Measurements from ENCODE around the gene DAO. TPM values are rescaled to one million over a fixed set of nuclear protein-coding genes. Genes with fewer than 3 reads are reported as not detected.

DAO gene
- total RNA-seq, 2 experiments from 2014 or later, result not detected

- Mint-ChIP-seq H3K4me3 (no peak overlapping the region), H3K36me3 (no peaks in the 10 kb centered on the region), H3K27ac (no peak overlapping the region), H3K4me1 (peaks cover 3% of the 10 kb centered on the region), H3K27me3 (peaks cover 18% of the 10 kb centered on the region), H3K9me3 (peaks cover 4% of the 10 kb centered on the region)
- POLR2A ChIA-PET, result no interaction called here
- DNase-seq (no peak), ATAC-seq (ENCODE audit: low read depth) (no peak)
Measured at GRCh38 chr12:108896817-108897216, 16.9 kb downstream of the DAO start.

GRCh38 chr12:108899145-108899544 is 19.3 kb downstream of the DAO start:
- ATAC-seq (ENCODE audit: low read depth), result no peak
- Mint-ChIP-seq H3K27me3 (peaks cover 19% of the 10 kb centered on the region), H3K4me1 (peaks cover 3% of the 10 kb centered on the region), H3K9me3 (peaks cover 4% of the 10 kb centered on the region), H3K36me3 (no peaks in the 10 kb centered on the region), H3K27ac (no peak overlapping the region), H3K4me3 (no peak overlapping the region)
- no peak for DNase-seq
- POLR2A ChIA-PET, result no interaction called here

GRCh38 chr12:108905725-108906124 is 25.8 kb downstream of the DAO start:
- Mint-ChIP-seq H3K27ac (no peak overlapping the region), H3K4me1 (no peaks in the 10 kb centered on the region), H3K4me3 (no peak overlapping the region), H3K9me3 (no peaks in the 10 kb centered on the region), H3K27me3 (peaks cover 29% of the 10 kb centered on the region), H3K36me3 (no peaks in the 10 kb centered on the region)
- no peak for ATAC-seq (ENCODE audit: low read depth)
- DNase-seq, result no peak
- POLR2A ChIA-PET, result no interaction called here

- Mint-ChIP-seq H3K27me3 (peaks cover 29% of the 10 kb centered on the region), H3K4me3 (no peak overlapping the region), H3K9me3 (no peaks in the 10 kb centered on the region), H3K36me3 (no peaks in the 10 kb centered on the region), H3K27ac (no peak overlapping the region), H3K4me1 (no peaks in the 10 kb centered on the region)
- POLR2A ChIA-PET, result no interaction called here
- no peak for DNase-seq
- no peak for ATAC-seq (ENCODE audit: low read depth)
Measured at GRCh38 chr12:108906971-108907370, 27.1 kb downstream of the DAO start.

- Mint-ChIP-seq H3K36me3 (no peaks in the 10 kb centered on the region), H3K4me1 (no peaks in the 10 kb centered on the region), H3K27me3 (peaks cover 31% of the 10 kb centered on the region), H3K27ac (no peak overlapping the region), H3K9me3 (no peaks in the 10 kb centered on the region), H3K4me3 (no peak overlapping the region)
- DNase-seq, result no peak
- POLR2A ChIA-PET, result no interaction called here
- ATAC-seq (ENCODE audit: low read depth), result no peak
Measured at GRCh38 chr12:108907839-108908351, 28.0 kb downstream of the DAO start.

- no peaks in the 10 kb centered on the region for H3K9me3 Mint-ChIP-seq
- POLR2A ChIA-PET, result no interaction called here
Measured at GRCh38 chr12:108910336-108910735, 30.4 kb downstream of the DAO start.

GRCh38 chr12:108911915-108912314 is 32.0 kb downstream of the DAO start:
- ATAC-seq (ENCODE audit: low read depth) (no peak), DNase-seq (no peak)
- POLR2A ChIA-PET, result no interaction called here
- no peak overlapping the region for H3K4me3 Mint-ChIP-seq
- peaks cover 11% of the 10 kb centered on the region for H3K27me3 Mint-ChIP-seq
- H3K9me3 Mint-ChIP-seq, result no peaks in the 10 kb centered on the region
- no peaks in the 10 kb centered on the region for H3K4me1 Mint-ChIP-seq
- no peaks in the 10 kb centered on the region for H3K36me3 Mint-ChIP-seq
- no peak overlapping the region for H3K27ac Mint-ChIP-seq

More at GRCh38 chr12:108910336-108910735, 30.4 kb downstream of the DAO start:
- Mint-ChIP-seq H3K4me3 (no peak overlapping the region), H3K36me3 (no peaks in the 10 kb centered on the region), H3K4me1 (no peaks in the 10 kb centered on the region), H3K27me3 (peaks cover 22% of the 10 kb centered on the region), H3K27ac (no peak overlapping the region)
- DNase-seq (no peak), ATAC-seq (ENCODE audit: low read depth) (no peak)

GRCh38 chr12:108912361-108912760 is 32.5 kb downstream of the DAO start:
- POLR2A ChIA-PET, result no interaction called here
- no peaks in the 10 kb centered on the region for H3K9me3 Mint-ChIP-seq
- no peaks in the 10 kb centered on the region for H3K36me3 Mint-ChIP-seq
- H3K27ac Mint-ChIP-seq, result no peak overlapping the region
- no peak for ATAC-seq (ENCODE audit: low read depth)
- DNase-seq, result no peak
- peaks cover 8% of the 10 kb centered on the region for H3K27me3 Mint-ChIP-seq
- H3K4me3 Mint-ChIP-seq, result no peak overlapping the region
- H3K4me1 Mint-ChIP-seq, result no peaks in the 10 kb centered on the region

GRCh38 chr12:108914121-108914531 is 34.2 kb downstream of the DAO start:
- Mint-ChIP-seq H3K9me3 (no peaks in the 10 kb centered on the region), H3K4me3 (no peak overlapping the region), H3K27me3 (peaks cover 4% of the 10 kb centered on the region), H3K27ac (no peak overlapping the region), H3K36me3 (no peaks in the 10 kb centered on the region), H3K4me1 (no peaks in the 10 kb centered on the region)
- POLR2A ChIA-PET, result no interaction called here
- DNase-seq (no peak), ATAC-seq (ENCODE audit: low read depth) (no peak)

- DNase-seq (no peak), ATAC-seq (ENCODE audit: low read depth) (no peak)
- Mint-ChIP-seq H3K4me1 (no peaks in the 10 kb centered on the region), H3K27me3 (peaks cover 6% of the 10 kb centered on the region), H3K9me3 (peaks cover 5% of the 10 kb centered on the region), H3K4me3 (no peak overlapping the region), H3K36me3 (no peaks in the 10 kb centered on the region), H3K27ac (no peak overlapping the region)
- POLR2A ChIA-PET, result interaction anchor here (0.8 kb wide), 1 partner anchor 24 kb away, joined by 4 read pairs; no protein-coding TSS in a partner anchor
Measured at GRCh38 chr12:108915632-108916133, 35.8 kb downstream of the DAO start.

- POLR2A ChIA-PET, result no interaction called here
- ATAC-seq (ENCODE audit: low read depth) (no peak), DNase-seq (no peak)
- Mint-ChIP-seq H3K27ac (no peak overlapping the region), H3K4me1 (no peaks in the 10 kb centered on the region), H3K27me3 (peaks cover 8% of the 10 kb centered on the region), H3K4me3 (no peak overlapping the region), H3K9me3 (peaks cover 6% of the 10 kb centered on the region), H3K36me3 (no peaks in the 10 kb centered on the region)
Measured at GRCh38 chr12:108916336-108916735, 36.4 kb downstream of the DAO start.

GRCh38 chr12:108918206-108918605 is 38.3 kb downstream of the DAO start:
- ATAC-seq (ENCODE audit: low read depth) (no peak), DNase-seq (no peak)
- Mint-ChIP-seq H3K27ac (no peak overlapping the region), H3K36me3 (no peaks in the 10 kb centered on the region), H3K27me3 (peaks cover 6% of the 10 kb centered on the region), H3K4me1 (no peaks in the 10 kb centered on the region), H3K4me3 (no peak overlapping the region), H3K9me3 (peaks cover 6% of the 10 kb centered on the region)
- POLR2A ChIA-PET, result no interaction called here

- Mint-ChIP-seq H3K9me3 (peaks cover 6% of the 10 kb centered on the region), H3K27ac (no peak overlapping the region)
Measured at GRCh38 chr12:108918960-108919642, 39.2 kb downstream of the DAO start.

GRCh38 chr12:108921946-108922345 is 42.1 kb downstream of the DAO start:
- DNase-seq (no peak), ATAC-seq (ENCODE audit: low read depth) (no peak)
- Mint-ChIP-seq H3K36me3 (no peaks in the 10 kb centered on the region), H3K27ac (no peak overlapping the region), H3K27me3 (peaks cover 11% of the 10 kb centered on the region), H3K9me3 (peaks cover 11% of the 10 kb centered on the region), H3K4me1 (no peaks in the 10 kb centered on the region), H3K4me3 (no peak overlapping the region)
- POLR2A ChIA-PET, result no interaction called here

More at GRCh38 chr12:108918960-108919642, 39.2 kb downstream of the DAO start:
- ATAC-seq (ENCODE audit: low read depth), result no peak
- POLR2A ChIA-PET, result no interaction called here
- no peak overlapping the region for H3K4me3 Mint-ChIP-seq
- no peak for DNase-seq
- no peaks in the 10 kb centered on the region for H3K36me3 Mint-ChIP-seq
- no peaks in the 10 kb centered on the region for H3K4me1 Mint-ChIP-seq
- peaks cover 6% of the 10 kb centered on the region for H3K27me3 Mint-ChIP-seq

Measured in activated naive CD8-positive, alpha-beta T cell treated with anti-CD3 and anti-CD28 coated beads, Interleukin-2, amount 10 ng/mL, durations not matched to agents 7 days and 5 days (primary cell).